Activated B cell treated with CpG ODN at 0.5 μM for 24 hours (primary cell): ENCODE measurements around the gene ANO9. TPM values are rescaled to one million over a fixed set of nuclear protein-coding genes. Genes with fewer than 3 reads are reported as not detected.
A peak's percentile ranks its signal among the peaks of the same experiment; 100 is the strongest.

Experiments used
- ATAC-seq: fragments of 200-7000 bp; cut with Tn5 transposase; one replicate; pipeline ENCODE4 v1.10.0; 2021; ENCODE audit warnings: low read depth, mild to moderate bottlenecking, moderate library complexity
- CTCF ChIA-PET: fragments of 350-600 bp; sonication (Branson Sonifier 250); formaldehyde crosslinking; loops from one replicate; lab custom pipeline; 2021; ENCODE audit warnings: antibody characterized with exemption; lab: Charles Lee
- POLR2A ChIA-PET: fragments of 350-600 bp; sonication (Branson Sonifier 250); formaldehyde crosslinking; loops from one replicate; lab custom pipeline; 2021; ENCODE audit warnings: antibody characterized with exemption; lab: Charles Lee
- DNase-seq: peaks from one replicate; pipeline ENCODE4 v3.0.0; 2022
- H3K27ac Mint-ChIP-seq: one replicate; pipeline ENCODE4 v1.8.0; 2020; ENCODE audit warnings: mixed read lengths
- H3K27me3 Mint-ChIP-seq: one replicate; pipeline ENCODE4 v1.8.0; 2021; ENCODE audit warnings: mixed read lengths
- H3K36me3 Mint-ChIP-seq: one replicate; pipeline ENCODE4 v1.8.0; 2021; ENCODE audit warnings: low read depth, mixed read lengths
- H3K4me1 Mint-ChIP-seq: one replicate; pipeline ENCODE4 v1.8.0; 2021; ENCODE audit warnings: mixed read lengths
- H3K4me3 Mint-ChIP-seq: one replicate; pipeline ENCODE4 v1.8.0; 2020; ENCODE audit warnings: mild to moderate bottlenecking, mixed read lengths
- H3K9me3 Mint-ChIP-seq: one replicate; pipeline ENCODE4 v1.8.0; 2020; ENCODE audit warnings: mixed read lengths
- intact Hi-C: fragments of 100-400 bp; cut with micrococcal nuclease; formaldehyde crosslinking; loops from one replicate; pipeline ENCODE4 v1.15.1; 2024
- total RNA-seq: library from RNA; stranded (reverse); gene quantifications from 2 replicates; pipeline ENCODE4 v1.2.3, GENCODE V29; 2022
- TF ChIP-seq, protein P1 (sequence below): fragments of 200-600 bp; IDR thresholded peaks from one replicate; pipeline ENCODE4 v1.8.0; 2022; ENCODE audit warnings: antibody characterized with exemption, mild to moderate bottlenecking

ANO9 gene
- total RNA-seq, 1 donor from 2014 or later: 46.1 TPM

DNA sequence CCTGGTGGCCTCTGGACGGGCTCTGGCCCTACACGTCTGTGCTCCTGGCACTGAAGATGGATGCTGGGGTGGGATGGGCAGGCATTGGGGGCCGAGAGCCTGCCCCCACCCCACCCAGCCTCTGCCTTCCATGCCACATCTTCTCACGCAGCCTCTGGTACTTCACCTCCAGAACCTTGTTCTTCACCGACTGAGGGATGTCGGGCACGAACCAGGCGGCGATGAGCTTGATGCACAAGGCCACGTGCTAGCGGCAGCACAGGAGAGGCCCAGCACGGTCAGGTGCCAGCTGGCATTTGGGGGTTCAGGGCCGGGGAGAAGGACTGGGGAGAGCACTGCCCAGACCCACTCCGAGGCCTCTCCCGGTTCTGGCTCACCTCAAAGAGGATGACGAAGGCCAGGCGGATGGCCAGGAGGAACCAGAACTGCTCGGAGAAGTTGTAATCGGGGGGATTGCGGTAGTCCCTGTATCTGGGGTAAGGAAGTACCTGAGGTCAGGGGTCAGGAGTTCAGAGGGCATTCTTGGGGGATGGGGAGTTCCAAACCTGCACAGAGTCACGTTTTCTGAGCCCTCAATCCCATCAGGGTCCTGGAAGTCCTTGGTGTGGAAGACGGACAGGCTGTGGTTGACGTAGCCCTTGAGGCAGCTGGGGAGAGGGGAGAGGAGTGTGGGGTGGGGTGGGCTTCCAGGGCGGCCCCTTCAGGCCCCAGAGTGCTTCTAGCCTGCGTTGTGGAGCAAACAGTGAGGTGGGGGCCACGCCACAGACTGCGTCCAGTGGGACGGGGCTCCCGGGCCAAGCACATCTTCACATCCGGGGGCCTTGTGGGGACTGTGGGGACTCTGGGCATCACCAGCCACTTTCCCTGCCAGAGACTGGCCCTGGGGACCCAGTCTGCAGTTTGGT, 23.2 kb downstream of the ANO9 start:
- no peak overlapping the region for H3K27ac Mint-ChIP-seq
- no peaks in the 10 kb centered on the region for H3K36me3 Mint-ChIP-seq
- H3K4me1 Mint-ChIP-seq: peaks cover 26% of the 10 kb centered on the region
- TF ChIP-seq, protein P1, sequence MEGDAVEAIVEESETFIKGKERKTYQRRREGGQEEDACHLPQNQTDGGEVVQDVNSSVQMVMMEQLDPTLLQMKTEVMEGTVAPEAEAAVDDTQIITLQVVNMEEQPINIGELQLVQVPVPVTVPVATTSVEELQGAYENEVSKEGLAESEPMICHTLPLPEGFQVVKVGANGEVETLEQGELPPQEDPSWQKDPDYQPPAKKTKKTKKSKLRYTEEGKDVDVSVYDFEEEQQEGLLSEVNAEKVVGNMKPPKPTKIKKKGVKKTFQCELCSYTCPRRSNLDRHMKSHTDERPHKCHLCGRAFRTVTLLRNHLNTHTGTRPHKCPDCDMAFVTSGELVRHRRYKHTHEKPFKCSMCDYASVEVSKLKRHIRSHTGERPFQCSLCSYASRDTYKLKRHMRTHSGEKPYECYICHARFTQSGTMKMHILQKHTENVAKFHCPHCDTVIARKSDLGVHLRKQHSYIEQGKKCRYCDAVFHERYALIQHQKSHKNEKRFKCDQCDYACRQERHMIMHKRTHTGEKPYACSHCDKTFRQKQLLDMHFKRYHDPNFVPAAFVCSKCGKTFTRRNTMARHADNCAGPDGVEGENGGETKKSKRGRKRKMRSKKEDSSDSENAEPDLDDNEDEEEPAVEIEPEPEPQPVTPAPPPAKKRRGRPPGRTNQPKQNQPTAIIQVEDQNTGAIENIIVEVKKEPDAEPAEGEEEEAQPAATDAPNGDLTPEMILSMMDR: no peak
- H3K27me3 Mint-ChIP-seq: no peaks in the 10 kb centered on the region
- DNase-seq (peak; percentile 12), ATAC-seq (no peak)
- intact Hi-C loops: no loop called here
- H3K9me3 Mint-ChIP-seq: no peaks in the 10 kb centered on the region
- ChIA-PET CTCF (no interaction called here), POLR2A (no interaction called here)
- H3K4me3 Mint-ChIP-seq: peak overlapping the region; percentile 44

DNA sequence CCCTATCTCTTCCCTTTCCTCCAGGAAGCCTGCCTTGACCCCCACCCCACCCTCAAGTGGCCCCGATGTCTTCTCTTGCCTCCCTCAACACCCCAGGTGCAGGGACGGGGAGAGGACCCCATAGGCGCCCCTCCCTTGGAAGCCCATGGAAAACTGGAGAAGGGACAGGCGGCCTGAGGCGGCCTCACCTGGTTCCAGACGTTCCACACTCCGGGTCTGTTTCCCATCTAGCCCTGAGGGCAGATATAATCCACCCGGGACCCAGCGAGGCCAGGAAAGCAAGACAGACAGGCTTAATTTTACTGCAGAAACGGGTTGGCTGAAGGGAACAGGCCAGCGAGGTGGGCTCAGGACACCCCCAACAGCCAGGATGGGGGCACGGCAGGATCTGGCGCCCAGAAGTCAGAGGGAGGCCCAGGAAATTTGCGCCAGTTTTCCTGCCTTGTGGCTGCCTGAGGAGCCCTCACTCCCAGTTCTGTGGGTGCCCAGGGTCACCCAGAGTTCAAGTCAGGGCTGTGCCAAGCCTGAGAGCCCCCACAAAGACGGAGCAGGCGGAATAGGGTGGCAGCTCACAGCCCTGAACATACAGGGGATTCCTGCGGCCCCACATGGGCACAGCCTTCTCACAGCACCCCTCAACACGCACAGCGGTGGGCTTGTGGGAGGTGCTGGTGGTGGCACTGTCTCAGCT, 24.0 kb downstream of the ANO9 start:
- DNase-seq (peak; percentile 14), ATAC-seq (no peak)
- H3K4me1 Mint-ChIP-seq: peaks cover 32% of the 10 kb centered on the region
- no peaks in the 10 kb centered on the region for H3K36me3 Mint-ChIP-seq
- POLR2A ChIA-PET: interaction anchor here (1.9 to 3.2 kb wide), 2 partner anchors 11 to 31 kb away, joined by 17 to 41 read pairs; partner anchors contain the start of gene PTDSS2
- CTCF ChIA-PET: no interaction called here
- intact Hi-C loops: no loop called here
- no peaks in the 10 kb centered on the region for H3K9me3 Mint-ChIP-seq
- peak overlapping the region; percentile 18 for H3K27ac Mint-ChIP-seq
- peak overlapping the region; percentile 75 for H3K4me3 Mint-ChIP-seq
- no peaks in the 10 kb centered on the region for H3K27me3 Mint-ChIP-seq
- TF ChIP-seq, protein P1: no peak

DNA sequence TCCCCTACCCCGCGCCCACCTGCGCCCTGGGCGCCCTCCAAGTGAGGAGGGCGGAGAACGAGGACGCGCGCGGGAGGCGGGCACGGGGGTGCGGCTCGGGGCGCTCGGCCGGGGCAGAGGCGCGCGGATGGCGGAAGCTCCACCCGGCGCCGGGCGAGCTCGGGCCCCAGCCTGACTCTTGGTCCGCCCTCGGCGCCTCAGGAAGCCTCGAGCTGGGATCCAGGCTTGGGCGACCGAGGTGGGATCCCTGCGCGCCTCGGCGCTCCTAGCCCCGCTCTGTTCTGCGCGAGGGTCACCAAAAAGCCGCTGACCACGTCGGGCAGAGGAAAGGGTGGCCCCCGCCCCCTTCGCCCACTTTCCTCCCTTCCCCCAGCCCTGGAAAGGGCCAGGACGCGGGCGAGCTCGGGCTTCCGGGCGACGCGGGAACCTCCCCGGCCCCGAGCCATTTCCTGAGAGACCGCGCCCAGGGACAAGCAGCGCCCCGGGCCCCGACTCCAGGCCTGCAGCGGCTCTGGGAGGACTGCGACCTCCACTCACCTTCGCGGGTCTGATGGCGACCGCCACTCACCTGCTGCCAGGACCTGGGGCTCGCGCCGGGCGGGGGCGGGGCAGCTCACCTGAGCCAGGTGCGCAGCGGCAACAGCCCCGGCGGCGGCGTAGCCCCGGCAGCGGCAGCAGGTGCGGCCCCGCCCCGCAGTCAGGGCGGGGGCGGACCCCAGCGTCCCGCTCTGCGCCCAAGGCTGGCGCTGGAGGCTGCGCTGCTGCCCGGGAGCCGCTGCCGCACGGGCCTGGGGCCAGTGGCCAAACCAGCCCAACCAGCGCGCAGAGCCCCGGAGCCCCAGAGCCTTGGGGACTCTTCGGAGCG, 24.8 kb downstream of the ANO9 start:
- intact Hi-C loops: no loop called here
- TF ChIP-seq, protein P1: no peak
- ATAC-seq (peak; percentile 60), DNase-seq (peak; percentile 55)
- POLR2A ChIA-PET: interaction anchor here (0.6 to 3.2 kb wide), 7 partner anchors 10 to 210 kb away, joined by 3 to 41 read pairs (median 3); partner anchors contain the start of genes BET1L, PGGHG, PTDSS2 and RIC8A
- Mint-ChIP-seq H3K4me3 (peak overlapping the region; percentile 79), H3K9me3 (no peaks in the 10 kb centered on the region), H3K27ac (no peak overlapping the region), H3K36me3 (no peaks in the 10 kb centered on the region), H3K4me1 (peaks cover 32% of the 10 kb centered on the region), H3K27me3 (no peaks in the 10 kb centered on the region)
- CTCF ChIA-PET: interaction anchor here (0.6 to 1.5 kb wide), 2 partner anchors 10 to 31 kb away, joined by 3 to 5 read pairs; no protein-coding TSS in a partner anchor

DNA sequence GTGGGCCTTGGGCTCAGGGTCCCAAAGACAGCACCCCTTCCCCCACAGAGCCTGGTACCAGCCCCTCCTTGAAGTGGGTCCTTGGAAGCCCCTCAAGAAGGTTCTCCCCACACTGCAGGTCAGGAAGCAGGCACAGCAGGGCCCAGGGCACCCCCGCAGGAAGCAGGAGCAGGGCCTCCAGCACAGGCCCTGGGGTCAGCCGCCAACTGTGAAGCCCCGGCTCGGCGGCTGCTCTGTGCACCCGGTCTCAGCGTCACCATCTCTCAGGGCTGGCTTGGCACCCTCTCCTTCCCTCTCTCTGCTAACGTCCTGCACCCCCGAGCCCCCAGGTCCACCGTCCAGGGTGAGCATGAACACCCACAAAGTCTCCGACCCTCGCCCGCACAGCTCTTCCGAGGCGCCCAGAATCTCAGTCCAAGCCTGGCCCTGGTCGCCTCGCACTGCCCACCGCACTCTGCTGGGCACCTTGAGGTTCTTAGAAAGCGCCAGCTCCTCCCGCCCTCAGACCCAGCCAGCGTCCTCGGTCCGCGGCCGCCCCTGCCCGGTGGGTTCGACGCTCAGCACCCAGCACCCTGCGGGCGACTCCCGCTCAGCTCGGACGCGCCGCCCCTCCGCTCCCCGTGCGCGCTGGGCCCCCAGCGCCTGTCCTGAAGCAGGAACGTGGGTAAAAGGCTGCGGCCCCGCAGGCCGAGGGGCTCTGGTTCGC, 25.6 kb downstream of the ANO9 start:
- intact Hi-C loops: no loop called here
- H3K9me3 Mint-ChIP-seq: no peaks in the 10 kb centered on the region

More for the DNA sequence above, 25.6 kb downstream of the ANO9 start:
- TF ChIP-seq, protein P1: no peak
- Mint-ChIP-seq H3K36me3 (no peaks in the 10 kb centered on the region), H3K27ac (peak overlapping the region; percentile 56), H3K27me3 (no peaks in the 10 kb centered on the region), H3K4me1 (peaks cover 32% of the 10 kb centered on the region), H3K4me3 (peak overlapping the region; percentile 79)
- ChIA-PET CTCF (interaction anchor here (1.5 kb wide), 1 partner anchor 9 kb away, joined by 5 read pairs; no protein-coding TSS in a partner anchor), POLR2A (interaction anchor here (0.6 to 3.2 kb wide), 8 partner anchors 9 to 209 kb away, joined by 3 to 41 read pairs (median 3); partner anchors contain the start of genes BET1L, PGGHG, PTDSS2 and RIC8A)
- ATAC-seq: peak; percentile 4
- no peak for DNase-seq
